Mesendoderm (in vitro differentiated cells): ENCODE results near the gene ASTN1.

Experiments used
- DNase-seq: peaks from one replicate; pipeline ENCODE4 v3.0.0; 2013
- H2AK5ac ChIP-seq: 2 replicates; pipeline ENCODE4 v1.6.1; 2013; ENCODE audit warnings: low read length, inconsistent platforms
- H2BK120ac ChIP-seq: 2 replicates; pipeline ENCODE4 v1.6.1; 2013; ENCODE audit warnings: low read depth, mild to moderate bottlenecking, low read length, moderate library complexity, mixed read lengths
- H2BK15ac ChIP-seq: replicated peaks from 2 replicates; pipeline ENCODE4 v1.6.1; 2013; ENCODE audit warnings: low read depth, mild to moderate bottlenecking, moderate library complexity
- H2BK5ac ChIP-seq: 2 replicates; pipeline ENCODE4 v1.6.1; 2013; ENCODE audit warnings: low read length, inconsistent platforms
- H3K18ac ChIP-seq: 2 replicates; pipeline ENCODE4 v1.6.1; 2013; ENCODE audit warnings: mild to moderate bottlenecking, low read length, mixed read lengths
- H3K23ac ChIP-seq: one replicate; pipeline ENCODE4 v1.6.1; 2013; ENCODE audit warnings: low read length
- H3K27ac ChIP-seq: 2 replicates; pipeline ENCODE4 v1.5.1; 2013; ENCODE audit warnings: low read depth, mild to moderate bottlenecking, inconsistent platforms, low read length, moderate library complexity
- H3K27me3 ChIP-seq: 2 replicates; pipeline ENCODE4 v1.6.1; 2013; ENCODE audit warnings: low read length, control low read depth, mild to moderate bottlenecking, inconsistent platforms; ENCODE audit not compliant: insufficient read depth, poor library complexity
- H3K36me3 ChIP-seq: 2 replicates; pipeline ENCODE4 v1.6.1; 2013; ENCODE audit warnings: low read length, inconsistent platforms; ENCODE audit not compliant: control insufficient read depth, insufficient read depth
- H3K4ac ChIP-seq: one replicate; pipeline ENCODE4 v1.6.1; 2013; ENCODE audit warnings: low read depth, mild to moderate bottlenecking, low read length, moderate library complexity
- H3K4me1 ChIP-seq: 2 replicates; pipeline ENCODE4 v1.6.1; 2013; ENCODE audit warnings: low read depth, low read length, inconsistent platforms; ENCODE audit not compliant: control insufficient read depth
- H3K4me2 ChIP-seq: 2 replicates; pipeline ENCODE4 v1.6.1; 2013; ENCODE audit warnings: low read length
- H3K4me3 ChIP-seq: 2 replicates; pipeline ENCODE4 v1.5.1; 2013; ENCODE audit warnings: mild to moderate bottlenecking, low read length
- H3K56ac ChIP-seq: one replicate; pipeline ENCODE4 v1.6.1; 2013; ENCODE audit warnings: low read length
- H3K79me1 ChIP-seq: 2 replicates; pipeline ENCODE4 v1.6.1; 2013; ENCODE audit warnings: low read length, inconsistent platforms
- H3K79me2 ChIP-seq: 2 replicates; pipeline ENCODE4 v1.6.1; 2013; ENCODE audit warnings: mild to moderate bottlenecking, low read length; ENCODE audit not compliant: control insufficient read depth, insufficient read depth
- H3K9ac ChIP-seq: 2 replicates; pipeline ENCODE4 v1.6.1; 2013; ENCODE audit warnings: low read length, inconsistent platforms
- H4K5ac ChIP-seq: one replicate; pipeline ENCODE4 v1.6.1; 2013; ENCODE audit warnings: low read length
- H4K8ac ChIP-seq: one replicate; pipeline ENCODE4 v1.6.1; 2013; ENCODE audit warnings: low read depth, mild to moderate bottlenecking, control low read depth, low read length, moderate library complexity
- WGBS: extraction: QIAGEN DNeasy Blood & Tissue Kit; methylation state at CpG from one replicate; pipeline ENCODE4 v1.1.7; 2013; ENCODE audit warnings: low lambda C conversion rate, missing lambda C conversion rate; ENCODE audit not compliant: insufficient coverage; ENCODE audit errors: extremely low coverage; 5-methylcytosine and 5-hydroxymethylcytosine counted together

Gene ASTN1

DNA sequence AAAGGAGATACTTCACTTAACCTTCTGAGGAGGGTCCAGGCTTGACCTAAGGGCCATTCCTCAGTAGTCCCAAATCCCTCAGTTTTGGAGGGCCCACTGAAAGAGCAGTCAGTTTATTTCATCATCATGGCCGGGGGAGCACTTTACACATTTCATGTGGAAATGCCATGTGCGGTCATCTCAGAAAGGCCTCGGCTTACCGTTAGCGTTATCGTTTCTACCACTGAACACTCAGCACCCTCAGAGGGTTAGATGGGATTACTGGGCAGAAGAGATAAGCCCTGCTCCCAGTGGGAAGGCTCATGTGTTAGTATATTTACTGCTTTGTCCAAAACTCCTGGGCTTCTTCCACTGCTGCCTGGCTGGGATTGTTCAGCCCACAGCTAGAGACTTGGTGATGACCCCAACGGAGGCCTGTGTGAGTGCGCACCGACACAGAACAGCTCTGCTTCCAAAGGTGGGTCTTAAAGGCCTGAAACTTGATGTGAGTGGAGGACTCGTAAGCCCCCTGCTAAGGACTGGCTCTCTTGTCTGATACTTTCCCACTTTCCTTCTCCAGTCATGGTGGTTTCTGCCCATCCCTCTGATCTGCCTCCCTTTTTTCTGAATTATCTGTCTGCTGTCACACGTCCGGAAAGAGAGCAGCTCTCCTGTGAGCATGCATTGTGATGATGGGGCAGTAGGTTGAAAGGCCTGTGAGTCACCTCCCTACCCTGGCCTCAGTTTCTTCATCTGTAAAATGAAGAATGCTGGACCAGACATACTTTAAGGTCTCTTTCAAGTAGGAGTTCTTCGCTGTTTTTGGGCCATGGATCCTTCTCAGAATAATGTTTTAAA lies 284.5 kb downstream of the ASTN1 start:
- no peak overlapping the region for H4K5ac ChIP-seq
- no peak overlapping the region for H3K4ac ChIP-seq
- no peaks in the 10 kb centered on the region for H3K36me3 ChIP-seq
- H2AK5ac ChIP-seq, result no peak overlapping the region
- no peak overlapping the region for H3K4me3 ChIP-seq
- H3K4me1 ChIP-seq, result no peaks in the 10 kb centered on the region
- no peak overlapping the region for H3K18ac ChIP-seq
- no peaks in the 10 kb centered on the region for H3K27me3 ChIP-seq
- no peak overlapping the region for H3K4me2 ChIP-seq
- WGBS, result no CpG with 5 or more reads among the region's 13 CpGs
- no peaks in the 10 kb centered on the region for H3K79me1 ChIP-seq
- H3K79me2 ChIP-seq, result no peaks in the 10 kb centered on the region
- H3K56ac ChIP-seq, result no peak overlapping the region
- no peak overlapping the region for H3K23ac ChIP-seq
- DNase-seq, result no peak
- no peak overlapping the region for H2BK15ac ChIP-seq
- H2BK5ac ChIP-seq, result no peak overlapping the region
- H4K8ac ChIP-seq, result no peak overlapping the region
- H3K9ac ChIP-seq, result no peak overlapping the region
- H2BK120ac ChIP-seq, result no peak overlapping the region
- H3K27ac ChIP-seq, result no peak overlapping the region

GRCh38 chr1:176878750-176879536 lies 285.6 kb downstream of the ASTN1 start:
- Histone ChIP-seq H3K23ac (no peak overlapping the region), H2BK15ac (no peak overlapping the region), H3K36me3 (no peaks in the 10 kb centered on the region), H4K5ac (no peak overlapping the region), H3K79me1 (no peaks in the 10 kb centered on the region), H2BK5ac (no peak overlapping the region), H2AK5ac (no peak overlapping the region), H3K27ac (no peak overlapping the region), H3K4me3 (no peak overlapping the region), H3K4ac (no peak overlapping the region), H2BK120ac (no peak overlapping the region), H3K4me1 (no peaks in the 10 kb centered on the region), H3K79me2 (no peaks in the 10 kb centered on the region), H3K18ac (no peak overlapping the region), H3K56ac (no peak overlapping the region), H3K27me3 (no peaks in the 10 kb centered on the region), H4K8ac (no peak overlapping the region), H3K9ac (no peak overlapping the region), H3K4me2 (no peak overlapping the region)
- peak; percentile 75 for DNase-seq
- WGBS, result no CpG with 5 or more reads among the region's 12 CpGs

GRCh38 chr1:176877557-176877956 lies 287.0 kb downstream of the ASTN1 start:
- no peak for DNase-seq
- H3K18ac ChIP-seq, result no peak overlapping the region
- H3K4me3 ChIP-seq, result no peak overlapping the region
- H3K36me3 ChIP-seq, result no peaks in the 10 kb centered on the region
- no peak overlapping the region for H2AK5ac ChIP-seq
- H3K56ac ChIP-seq, result no peak overlapping the region
- no peak overlapping the region for H4K8ac ChIP-seq
- no peak overlapping the region for H3K4me2 ChIP-seq
- H3K27me3 ChIP-seq, result no peaks in the 10 kb centered on the region
- H4K5ac ChIP-seq, result no peak overlapping the region
- no peak overlapping the region for H2BK5ac ChIP-seq
- H2BK15ac ChIP-seq, result no peak overlapping the region
- no peak overlapping the region for H2BK120ac ChIP-seq
- no peak overlapping the region for H3K9ac ChIP-seq
- no peak overlapping the region for H3K23ac ChIP-seq
- H3K4ac ChIP-seq, result no peak overlapping the region
- no CpG with 5 or more reads among the region's 3 CpGs for WGBS
- H3K79me1 ChIP-seq, result no peaks in the 10 kb centered on the region
- no peaks in the 10 kb centered on the region for H3K79me2 ChIP-seq
- H3K4me1 ChIP-seq, result no peaks in the 10 kb centered on the region
- H3K27ac ChIP-seq, result no peak overlapping the region

DNA sequence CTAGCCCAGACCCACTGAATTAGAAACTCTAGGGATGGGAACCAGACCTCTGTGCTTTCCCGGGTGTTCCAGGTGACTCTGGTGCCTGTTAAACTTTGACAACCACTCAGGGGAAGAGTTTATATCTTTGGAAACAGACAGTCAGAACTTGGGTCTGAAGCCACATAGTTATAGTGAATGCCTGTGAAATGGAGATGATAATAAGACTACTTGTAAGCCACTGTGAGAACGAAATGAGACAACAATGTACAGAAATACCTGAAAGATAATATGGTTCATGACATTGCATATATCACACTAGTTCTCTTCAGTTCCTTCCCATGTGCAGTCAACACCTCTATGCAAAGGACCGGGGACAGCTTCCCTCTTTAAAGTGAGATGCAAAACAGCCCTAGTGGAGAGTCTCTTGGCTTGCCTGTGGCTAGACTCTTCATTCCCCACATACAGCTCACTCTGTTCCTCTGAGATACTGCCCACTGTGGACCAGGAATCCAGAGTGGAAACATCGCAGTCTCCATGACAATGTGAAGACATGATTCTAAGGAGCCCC lies 287.5 kb downstream of the ASTN1 start:
- Histone ChIP-seq H4K5ac (no peak overlapping the region), H3K4me3 (no peak overlapping the region), H3K4me1 (no peaks in the 10 kb centered on the region), H3K79me2 (no peaks in the 10 kb centered on the region), H2BK15ac (no peak overlapping the region), H3K27ac (no peak overlapping the region), H3K9ac (no peak overlapping the region), H3K18ac (no peak overlapping the region), H3K4ac (no peak overlapping the region), H4K8ac (no peak overlapping the region), H3K4me2 (no peak overlapping the region), H2BK120ac (no peak overlapping the region), H2BK5ac (no peak overlapping the region), H3K27me3 (no peaks in the 10 kb centered on the region), H2AK5ac (no peak overlapping the region), H3K56ac (no peak overlapping the region), H3K36me3 (no peaks in the 10 kb centered on the region), H3K79me1 (no peaks in the 10 kb centered on the region), H3K23ac (no peak overlapping the region)
- WGBS, result no CpG with 5 or more reads among the region's 4 CpGs
- DNase-seq, result no peak

DNA sequence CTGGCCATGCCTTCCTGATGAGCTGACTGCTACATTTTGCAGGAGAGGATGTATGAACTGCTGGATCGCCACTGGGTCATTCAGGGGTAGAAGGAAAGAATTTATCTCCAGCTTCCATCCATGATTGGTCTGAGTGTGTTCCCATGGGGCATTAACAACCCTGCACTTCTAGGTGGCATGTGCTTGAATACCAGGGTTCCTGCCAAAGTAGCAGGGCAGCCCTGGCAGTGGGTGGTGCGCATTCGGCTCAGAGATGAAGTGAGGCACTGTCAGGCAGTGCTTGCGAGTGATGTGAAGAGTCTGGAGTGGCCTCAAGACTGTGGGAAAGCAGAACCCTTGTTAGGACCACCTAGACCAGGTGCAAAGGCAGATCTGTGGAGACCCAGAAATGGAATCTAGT lies 294.9 kb downstream of the ASTN1 start:
- H2BK15ac ChIP-seq, result no peak overlapping the region

More for the DNA sequence above, 294.9 kb downstream of the ASTN1 start:
- H3K9ac ChIP-seq, result no peak overlapping the region
- no peak overlapping the region for H4K8ac ChIP-seq
- no peak overlapping the region for H2AK5ac ChIP-seq
- no peak overlapping the region for H3K27ac ChIP-seq
- no peaks in the 10 kb centered on the region for H3K27me3 ChIP-seq
- no peak overlapping the region for H2BK120ac ChIP-seq
- no peak overlapping the region for H3K4me2 ChIP-seq
- H3K4ac ChIP-seq, result no peak overlapping the region
- no peak overlapping the region for H3K56ac ChIP-seq
- H3K4me3 ChIP-seq, result no peak overlapping the region
- H3K36me3 ChIP-seq, result no peaks in the 10 kb centered on the region
- no peak overlapping the region for H3K23ac ChIP-seq
- H4K5ac ChIP-seq, result no peak overlapping the region
- no CpG with 5 or more reads among the region's 4 CpGs for WGBS
- no peaks in the 10 kb centered on the region for H3K79me2 ChIP-seq
- no peak overlapping the region for H3K18ac ChIP-seq
- no peak overlapping the region for H2BK5ac ChIP-seq
- no peak for DNase-seq
- no peaks in the 10 kb centered on the region for H3K79me1 ChIP-seq
- no peaks in the 10 kb centered on the region for H3K4me1 ChIP-seq
